Measurements from ENCODE around the gene FTH1. TPM values are rescaled to one million over a fixed set of nuclear protein-coding genes. Genes with fewer than 3 reads are reported as not detected.

The FTH1 gene
- total and polyA plus RNA-seq, 2 of the 13 experiments (the other 11 are each of a cell fraction or from before 2014, with no cell fraction given), result 607 to 760 TPM

GRCh38 chr11:61980783-61981541, 13.5 kb upstream of the FTH1 start (continued):
- TF ChIP-seq THRA (CRISPR knock-in tag; IDR thresholded peaks at IDR 0.05; ENCODE audit: borderline replicate concordance) (peak; percentile 51; the same call in 1 of the 2 replicates), ATF6 (CRISPR knock-in tag; conservative IDR thresholded peaks at IDR 0.05) (no peak), MLX (CRISPR knock-in tag; IDR thresholded peaks at IDR 0.05) (no peak), ZNF274 (CRISPR knock-in tag; IDR thresholded peaks at IDR 0.05) (no peak), SNAPC2 (CRISPR knock-in tag; IDR thresholded peaks at IDR 0.05) (0 out of 2 replicates have a peak, but pooled peaks have one; percentile 49), ZNF33B (CRISPR knock-in tag; IDR thresholded peaks at IDR 0.05) (0 out of 2 replicates have a peak, but pooled peaks have one; percentile 66), ZNF232 (CRISPR knock-in tag; IDR thresholded peaks at IDR 0.05; ENCODE audit: borderline replicate concordance) (no peak), GATAD1 (CRISPR knock-in tag; IDR thresholded peaks at IDR 0.05) (no peak), PATZ1 (CRISPR knock-in tag; IDR thresholded peaks at IDR 0.05) (peak; percentile 56), RBM39 (IDR thresholded peaks at IDR 0.05; ENCODE audit: low read depth, low read length, poor library complexity, severe bottlenecking) (no peak), JDP2 (CRISPR knock-in tag; IDR thresholded peaks at IDR 0.05; ENCODE audit: borderline replicate concordance) (no peak), HNRNPUL1 (IDR thresholded peaks at IDR 0.05; ENCODE audit: low read depth, low read length) (no peak), ISL2 (CRISPR knock-in tag; IDR thresholded peaks at IDR 0.05) (peak; percentile 59), CENPT (CRISPR knock-in tag; IDR thresholded peaks at IDR 0.05; ENCODE audit: low read depth) (no peak), TRIM22 (IDR thresholded peaks at IDR 0.05) (no peak), SKI (IDR thresholded peaks at IDR 0.05; ENCODE audit: partially characterized antibody) (peak; percentile 75), ZNF878 (CRISPR knock-in tag; IDR thresholded peaks at IDR 0.05) (0 out of 2 replicates have a peak, but pooled peaks have one; percentile 22), KMT2A (CRISPR knock-in tag; IDR thresholded peaks at IDR 0.05) (peak; percentile 38; the same call in 1 of the 2 replicates), TBP (CRISPR knock-in tag; IDR thresholded peaks at IDR 0.05) (no peak), FOXA3 (CRISPR knock-in tag; IDR thresholded peaks at IDR 0.05) (peak; percentile 82), ZNF556 (CRISPR knock-in tag; IDR thresholded peaks at IDR 0.05; ENCODE audit: borderline replicate concordance) (peak; percentile 21; the same call in 1 of the 2 replicates), MEF2D (CRISPR knock-in tag; IDR thresholded peaks at IDR 0.05) (0 out of 2 replicates have a peak, but pooled peaks have one; percentile 40), ZNF775 (CRISPR knock-in tag; IDR thresholded peaks at IDR 0.05; ENCODE audit: borderline replicate concordance) (no peak)

Measured in HepG2 (cell line).